Measurements from ENCODE around the gene COL4A4. TPM values are rescaled to one million over a fixed set of nuclear protein-coding genes. Genes with fewer than 3 reads are reported as not detected.

Gene COL4A4
- total RNA-seq, 4 donors from 2014 or later: 1.7 to 11.5 (median 2.8) TPM

DNA sequence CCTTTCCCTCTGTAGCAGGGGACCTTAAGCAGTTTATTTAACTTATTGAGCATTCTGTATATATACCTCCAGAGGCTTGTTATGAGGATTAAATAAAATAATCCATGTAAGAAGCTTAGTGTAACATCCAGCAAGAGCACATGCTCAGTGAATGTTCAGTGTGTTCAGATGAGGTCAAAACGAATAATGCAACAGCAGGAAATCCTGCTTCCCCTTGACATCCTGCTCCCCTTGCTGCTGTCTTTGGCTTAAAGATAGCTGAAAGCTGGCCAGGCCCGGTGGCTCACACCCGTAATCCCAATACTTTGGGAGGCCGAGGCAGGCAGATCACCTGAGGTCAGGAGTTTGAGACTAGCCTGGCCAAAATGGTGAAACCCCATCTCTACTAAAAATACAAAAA is 68.7 kb downstream of the COL4A4 start:
- no peak for TF ChIP-seq CTCF (IDR thresholded peaks at IDR 0.05; ENCODE audit: low read depth)

DNA sequence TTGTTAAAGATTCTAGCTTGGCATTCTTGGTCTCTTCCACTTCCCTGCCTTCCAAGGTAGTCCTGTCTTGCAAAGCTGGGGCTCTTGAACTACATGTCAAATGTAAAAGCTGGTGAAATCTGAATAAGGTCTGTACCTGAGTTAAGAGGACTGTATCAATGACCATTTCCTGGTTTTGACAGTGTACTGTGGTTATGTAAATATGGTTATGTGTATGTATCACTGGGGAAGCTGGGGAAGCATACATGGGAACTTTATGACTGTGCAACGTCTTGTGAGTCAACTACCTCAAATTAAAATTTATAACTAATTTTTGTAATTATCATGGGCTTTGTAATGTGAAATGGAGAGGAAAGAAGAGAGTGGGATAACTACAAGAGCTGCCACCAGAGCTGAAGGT is 81.7 kb downstream of the COL4A4 start:
- TF ChIP-seq CTCF (IDR thresholded peaks at IDR 0.05; ENCODE audit: low read depth): no peak

GRCh38 chr2:227079726-227080125 is 84.3 kb downstream of the COL4A4 start:
- no peak for TF ChIP-seq CTCF (IDR thresholded peaks at IDR 0.05; ENCODE audit: low read depth)

DNA sequence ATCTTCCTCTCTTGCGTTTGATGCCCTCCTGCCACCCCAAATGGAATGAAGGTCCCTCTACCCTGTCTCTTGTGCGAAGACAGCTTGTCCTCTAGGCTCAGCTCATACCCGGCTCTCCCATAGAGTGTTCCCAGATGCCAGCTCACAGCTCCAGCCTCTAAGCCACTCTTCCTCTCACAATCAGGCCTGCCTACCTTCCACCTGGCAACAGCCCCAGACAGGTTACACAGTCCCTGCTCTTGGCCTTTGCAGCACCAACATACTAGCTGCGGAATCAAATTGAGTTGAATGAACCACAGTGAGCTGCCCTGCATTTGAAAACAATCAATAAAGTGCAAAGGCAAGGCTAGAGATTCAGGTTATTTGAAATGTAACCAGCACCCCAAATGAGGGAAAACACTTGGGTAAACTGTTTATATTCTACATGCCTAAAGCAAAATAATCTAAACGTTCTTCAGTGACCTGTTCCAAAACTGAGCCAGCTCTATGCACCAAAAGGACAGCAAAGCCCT is 105.1 kb downstream of the COL4A4 start:
- TF ChIP-seq CTCF (IDR thresholded peaks at IDR 0.05; ENCODE audit: low read depth): no peak

DNA sequence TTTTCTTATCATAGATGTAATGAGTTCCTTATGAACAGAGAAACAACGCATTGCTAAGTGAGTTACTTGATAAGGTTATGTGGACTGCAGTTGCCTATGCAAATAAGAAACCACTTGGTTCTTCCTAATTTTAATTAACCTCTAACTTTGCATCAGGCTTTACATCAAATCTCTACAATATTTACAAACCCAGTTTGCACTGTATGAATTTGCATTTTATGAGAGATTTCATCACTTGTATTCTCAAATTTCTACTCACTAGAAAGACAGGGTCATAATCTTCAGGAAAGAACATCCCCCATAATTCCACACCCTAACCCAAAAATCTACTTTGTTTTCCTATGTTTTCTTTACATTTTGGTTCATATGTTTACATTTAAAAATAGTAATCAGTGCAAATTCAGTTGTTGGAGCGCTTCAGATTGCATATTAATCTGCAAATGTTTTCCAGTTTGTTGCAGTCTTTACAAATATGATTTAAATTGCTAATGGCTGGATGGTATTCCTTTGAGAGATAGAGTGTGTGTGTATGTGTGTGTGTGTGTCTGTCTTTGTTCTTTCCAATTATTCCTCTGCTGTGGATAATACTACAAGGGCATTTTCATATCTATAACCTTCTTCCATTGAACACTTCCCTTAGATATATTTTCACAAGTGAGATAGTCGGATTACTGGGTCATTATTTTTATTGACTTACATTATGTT is 106.1 kb downstream of the COL4A4 start:
- no peak for TF ChIP-seq CTCF (IDR thresholded peaks at IDR 0.05; ENCODE audit: low read depth)

DNA sequence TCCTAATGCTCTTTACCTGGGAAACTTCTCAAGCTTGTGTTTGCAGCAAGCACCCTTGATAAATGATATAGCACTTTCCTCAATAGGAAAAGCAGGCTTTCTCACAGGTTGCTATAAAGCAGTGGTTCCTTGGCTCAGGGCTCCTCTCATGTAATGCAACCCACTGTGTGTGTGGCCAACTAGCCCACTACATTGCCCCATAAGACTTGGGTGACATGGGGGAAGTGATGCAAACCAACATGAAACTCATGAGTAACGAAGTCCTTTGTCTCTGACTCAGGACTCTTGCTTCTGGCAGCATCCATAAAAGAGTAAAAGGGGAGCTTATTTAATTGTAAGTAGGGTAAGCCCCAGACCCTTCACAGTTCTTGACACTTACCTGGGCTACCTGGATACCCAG is 106.9 kb downstream of the COL4A4 start:
- TF ChIP-seq CTCF (IDR thresholded peaks at IDR 0.05; ENCODE audit: low read depth): no peak

GRCh38 chr2:227054006-227054405 is 110.0 kb downstream of the COL4A4 start:
- no peak for TF ChIP-seq CTCF (IDR thresholded peaks at IDR 0.05; ENCODE audit: low read depth)
